Endothelial cell of umbilical vein (primary cell): ENCODE results near the gene UNC5A.

ENCODE experiments used
- FOS ChIP-seq: IDR thresholded peaks from 2 replicates; pipeline ENCODE4 v1.6.1; 2011; ENCODE audit warnings: mild to moderate bottlenecking, low read length, moderate library complexity, borderline replicate concordance; ENCODE audit not compliant: insufficient read depth
- MYC ChIP-seq: IDR thresholded peaks from one replicate; pipeline ENCODE4 v1.6.1; 2011; ENCODE audit warnings: mild to moderate bottlenecking, low read depth, low read length
- POLR2AphosphoS5 ChIP-seq: IDR thresholded peaks from 2 replicates; pipeline ENCODE4 v1.6.1; 2012; ENCODE audit warnings: low read depth, mild to moderate bottlenecking, control low read depth, low read length, moderate library complexity; ENCODE audit not compliant: insufficient read depth
- TF ChIP-seq, protein P1 (sequence below), 2 donors: IDR thresholded peaks; 1 replicate in 1 of 2; 2 replicates in 1 of 2; pipeline ENCODE4 v1.5.1; 2011; ENCODE audit warnings: low read length in 2 of 2, mild to moderate bottlenecking in 2 of 2, moderate library complexity in 2 of 2, control low read depth in 1 of 2, inconsistent platforms in 1 of 2, low read depth in 1 of 2; ENCODE audit not compliant: insufficient read depth in 1 of 2; ENCODE audit errors: extremely low read depth in 1 of 2

DNA sequence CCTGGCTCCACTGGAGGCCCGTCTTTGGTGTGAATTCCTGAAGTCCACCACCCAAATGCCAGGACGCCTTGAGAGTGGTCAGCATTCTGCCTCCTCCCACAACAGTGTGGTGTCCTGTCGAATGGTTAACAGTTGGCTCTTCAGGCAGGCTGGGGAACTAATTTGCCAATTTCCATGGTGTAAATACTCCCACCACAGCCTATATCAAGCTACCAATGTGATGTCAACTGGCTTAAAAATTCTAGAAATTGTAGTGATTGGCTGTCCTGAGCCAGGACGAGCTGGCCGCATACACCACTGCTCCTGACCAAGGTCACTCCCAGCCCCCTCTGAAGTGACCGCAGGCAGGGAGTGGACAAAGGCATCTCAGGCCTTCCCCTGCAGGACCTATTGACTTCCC, 11.1 kb downstream of the UNC5A start:
- TF ChIP-seq FOS, result no peak
- no peak for TF ChIP-seq POLR2AphosphoS5
- TF ChIP-seq, protein P1, sequence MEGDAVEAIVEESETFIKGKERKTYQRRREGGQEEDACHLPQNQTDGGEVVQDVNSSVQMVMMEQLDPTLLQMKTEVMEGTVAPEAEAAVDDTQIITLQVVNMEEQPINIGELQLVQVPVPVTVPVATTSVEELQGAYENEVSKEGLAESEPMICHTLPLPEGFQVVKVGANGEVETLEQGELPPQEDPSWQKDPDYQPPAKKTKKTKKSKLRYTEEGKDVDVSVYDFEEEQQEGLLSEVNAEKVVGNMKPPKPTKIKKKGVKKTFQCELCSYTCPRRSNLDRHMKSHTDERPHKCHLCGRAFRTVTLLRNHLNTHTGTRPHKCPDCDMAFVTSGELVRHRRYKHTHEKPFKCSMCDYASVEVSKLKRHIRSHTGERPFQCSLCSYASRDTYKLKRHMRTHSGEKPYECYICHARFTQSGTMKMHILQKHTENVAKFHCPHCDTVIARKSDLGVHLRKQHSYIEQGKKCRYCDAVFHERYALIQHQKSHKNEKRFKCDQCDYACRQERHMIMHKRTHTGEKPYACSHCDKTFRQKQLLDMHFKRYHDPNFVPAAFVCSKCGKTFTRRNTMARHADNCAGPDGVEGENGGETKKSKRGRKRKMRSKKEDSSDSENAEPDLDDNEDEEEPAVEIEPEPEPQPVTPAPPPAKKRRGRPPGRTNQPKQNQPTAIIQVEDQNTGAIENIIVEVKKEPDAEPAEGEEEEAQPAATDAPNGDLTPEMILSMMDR (IDR thresholded peaks at IDR 0.05; ENCODE audit: extremely low read depth in 1 of 2, insufficient read depth in 1 of 2, low read depth in 1 of 2, low read length in 2 of 2), result no peak
- no peak for TF ChIP-seq MYC
